ENCODE measurements around the gene NEURL1B. TPM values are rescaled to one million over a fixed set of nuclear protein-coding genes. Genes with fewer than 3 reads are reported as not detected.
A peak's percentile ranks its signal among the peaks of the same experiment; 100 is the strongest.

Gene NEURL1B
- total and polyA plus RNA-seq, 11 donors: 11.8 to 47.1 (median 25.8) TPM

GRCh38 chr5:172688349-172689217 is 47.5 kb downstream of the NEURL1B start:
- TF ChIP-seq CTCF (IDR thresholded peaks at IDR 0.05): no peak
- no peak for TF ChIP-seq POLR2A (IDR thresholded peaks at IDR 0.05)
- Histone ChIP-seq H3K4me1 (peaks cover 5 to 86% (median 71%) of the 10 kb centered on the region in 12 donors), H3K36me3 (peaks cover 0 to 67% (median 42%) of the 10 kb centered on the region in 9 donors), H3K4me3 (no peak overlapping the region), H3K27me3 (no peaks in the 10 kb centered on the region), H3K27ac (peak overlapping the region in 11 of 12 donors; percentile 9 to 89 (median 74)), H3K9me3 (no peaks in the 10 kb centered on the region)
- DNase-seq: peak in 3 of 5 donors; percentile 50 to 68 (median 61)
- ATAC-seq: peak; percentile 17 to 59 (median 52)
- intact Hi-C loops (cut with DNase I): loop anchor here in 1 of 10 donors (5.0 kb wide), 1 partner anchor 41 kb away; no protein-coding TSS in a partner anchor
- 30 to 47% (median 33%) methylated on average over 11 of the region's 11 CpGs for WGBS, 4 donors

DNA sequence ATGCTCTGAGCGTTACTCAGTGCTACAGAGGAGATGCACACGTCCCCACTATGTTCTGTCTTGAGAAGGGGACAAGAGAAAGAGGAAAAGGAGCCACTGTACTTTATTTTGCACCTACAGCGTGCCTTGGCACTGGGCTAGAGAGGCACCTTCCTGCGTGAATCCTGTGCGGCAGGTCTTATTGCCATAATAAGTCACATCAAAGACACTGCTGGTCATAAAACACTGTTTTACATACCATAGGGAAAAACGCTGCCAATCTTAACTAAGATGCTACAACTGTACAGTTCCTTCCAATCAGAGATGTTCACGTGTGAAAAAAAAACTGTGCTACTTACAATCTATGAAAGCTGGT is 48.1 kb downstream of the NEURL1B start:
- H3K27ac ChIP-seq: peak overlapping the region in 11 of 12 donors; percentile 9 to 89 (median 74)
- H3K4me1 ChIP-seq: peaks cover 5 to 91% (median 78%) of the 10 kb centered on the region in 12 donors
- TF ChIP-seq POLR2A (IDR thresholded peaks at IDR 0.05): no peak
- TF ChIP-seq CTCF (IDR thresholded peaks at IDR 0.05): no peak

DNA sequence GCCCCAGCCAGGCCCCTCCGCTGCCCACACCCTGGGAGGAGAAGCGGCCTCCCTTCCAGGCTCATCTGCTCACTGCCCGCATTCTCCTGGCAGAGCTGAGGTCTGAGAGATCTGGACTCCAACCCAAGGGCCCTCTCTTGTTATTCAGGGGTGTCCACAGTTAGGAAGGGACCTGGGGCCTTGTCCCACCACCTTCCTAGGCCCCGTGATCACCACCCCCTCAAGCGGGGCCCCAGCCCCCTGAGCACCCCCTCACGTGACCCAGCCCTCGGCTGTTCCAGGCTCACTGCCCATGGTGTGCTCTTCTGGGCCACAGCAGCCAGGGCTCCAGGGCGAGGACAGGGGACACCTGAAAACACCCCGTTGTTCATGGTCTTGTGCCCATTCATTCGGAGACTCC is 48.7 kb downstream of the NEURL1B start:
- DNase-seq (no peak), ATAC-seq (no peak)
- Histone ChIP-seq H3K4me3 (no peak overlapping the region), H3K27ac (peak overlapping the region in 11 of 12 donors; percentile 7 to 89 (median 73)), H3K36me3 (peaks cover 0 to 57% (median 32%) of the 10 kb centered on the region in 9 donors), H3K27me3 (no peaks in the 10 kb centered on the region), H3K9me3 (no peaks in the 10 kb centered on the region), H3K4me1 (peaks cover 5 to 91% (median 82%) of the 10 kb centered on the region in 12 donors)
- no peak for TF ChIP-seq POLR2A (IDR thresholded peaks at IDR 0.05)
- no peak for TF ChIP-seq CTCF (IDR thresholded peaks at IDR 0.05)
- intact Hi-C loops (cut with DNase I): loop anchor here in 7 of 10 donors (5.0 to 10.0 kb wide), 7 partner anchors 32 to 585 kb away; partner anchors contain the start of gene NEURL1B (in 3 of the 7)
- 67 to 94% (median 77%) methylated on average over 3 to 10 of the region's 10 CpGs for WGBS, 4 donors

More for the DNA sequence above, 48.1 kb downstream of the NEURL1B start:
- Histone ChIP-seq H3K27me3 (no peaks in the 10 kb centered on the region), H3K4me3 (no peak overlapping the region), H3K9me3 (no peaks in the 10 kb centered on the region), H3K36me3 (peaks cover 0 to 63% (median 36%) of the 10 kb centered on the region in 9 donors)
- DNase-seq (no peak), ATAC-seq (peak in 1 of 4 donors; percentile 0)
- intact Hi-C loops (cut with DNase I): loop anchor here in 1 of 10 donors (5.0 kb wide), 1 partner anchor 42 kb away; no protein-coding TSS in a partner anchor
- 53 to 72% (median 67%) methylated on average over 7 of the region's 7 CpGs for WGBS, 4 donors

All from heart left ventricle (tissue), 16 donors.